Mucosa of descending colon (tissue), 3 donors: ENCODE measurements around the gene HEYL. TPM values are rescaled to one million over a fixed set of nuclear protein-coding genes. Genes with fewer than 3 reads are reported as not detected.

Experiments used
- ATAC-seq: fragments of 200-7000 bp; cut with Tn5 transposase; one replicate; pipeline ENCODE4 v1.9.1; 2020; ENCODE audit warnings: mild to moderate bottlenecking, moderate library complexity
- DNase-seq, 3 donors: peaks; one replicate each; pipeline ENCODE4 v3.0.0-alpha.2; 2020
- H3K36me3 ChIP-seq: fragments of 200-600 bp; one replicate; pipeline ENCODE4 v1.8.0; 2021; ENCODE audit warnings: low read depth, mild to moderate bottlenecking
- H3K4me1 ChIP-seq: fragments of 200-600 bp; one replicate; pipeline ENCODE4 v1.8.0; 2021; ENCODE audit warnings: low read depth, mild to moderate bottlenecking
- H3K4me3 ChIP-seq: fragments of 200-600 bp; one replicate; pipeline ENCODE4 v1.8.0; 2021; ENCODE audit warnings: mild to moderate bottlenecking
- H3K9me3 ChIP-seq: fragments of 200-600 bp; one replicate; pipeline ENCODE4 v1.8.0; 2021; ENCODE audit warnings: mild to moderate bottlenecking
- intact Hi-C, 2 donors: fragments of 100-400 bp; cut with DNase I in 1 of 2; cut with micrococcal nuclease in 1 of 2; formaldehyde crosslinking; loops; one replicate each; pipeline versions ENCODE4 v1.11.0 to v1.11.1; 2022; cut with DNase I, micrococcal nuclease
- total RNA-seq, 3 donors: library from RNA; stranded (reverse); fragmentation: NEBNext Ultra II Directional in 2 of 3; extraction: Animal tissue kit (Norgen Biotek cat#: 25700) in 2 of 3; gene quantifications; one replicate each; pipeline versions ENCODE4 v1.2.1 to v1.2.4, GENCODE V29; 2021 to 2023
- TF ChIP-seq, protein P1 (sequence below): fragments of 200-600 bp; IDR thresholded peaks from one replicate; pipeline ENCODE4 v1.8.0; 2022; ENCODE audit warnings: antibody characterized with exemption, mild to moderate bottlenecking
- donor health status: DM: no; HTN: no; CAD: no; lungs with moderate emphysema.
- donor health status: DM: no; HTN: no; CAD: no.
- donor health status: DM: no; HTN: yes; CAD: no.

HEYL gene
- total RNA-seq, 3 donors from 2014 or later, result 2.3 to 3.5 (median 2.4) TPM

DNA sequence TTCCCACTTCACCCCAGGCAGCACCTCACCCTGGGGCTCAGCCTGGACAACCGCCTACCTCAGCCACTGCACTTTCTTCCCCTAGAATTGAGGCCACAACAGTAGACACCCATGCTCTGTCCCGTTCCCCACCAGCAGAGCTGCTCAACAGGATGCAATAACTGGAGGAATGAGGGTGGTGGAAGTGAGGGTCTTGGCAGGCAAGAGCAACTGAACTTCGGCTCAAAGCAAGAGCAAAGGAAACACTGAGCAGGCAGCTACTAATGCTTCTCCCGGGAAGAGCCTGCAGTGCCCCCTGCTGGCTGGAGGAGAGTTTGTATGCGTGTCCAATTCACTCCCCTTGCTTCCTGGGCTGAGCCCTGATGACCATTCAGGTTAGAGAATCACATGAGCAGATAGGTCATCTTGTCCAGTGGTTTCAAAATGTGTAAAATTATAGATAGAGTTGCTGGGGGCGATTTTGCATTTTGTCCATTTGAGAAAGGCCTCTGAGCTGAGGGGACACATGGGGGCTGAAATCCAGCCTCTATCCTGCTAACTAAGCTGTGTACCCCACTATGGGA lies 18.6 kb upstream of the HEYL start:
- TF ChIP-seq, protein P1, sequence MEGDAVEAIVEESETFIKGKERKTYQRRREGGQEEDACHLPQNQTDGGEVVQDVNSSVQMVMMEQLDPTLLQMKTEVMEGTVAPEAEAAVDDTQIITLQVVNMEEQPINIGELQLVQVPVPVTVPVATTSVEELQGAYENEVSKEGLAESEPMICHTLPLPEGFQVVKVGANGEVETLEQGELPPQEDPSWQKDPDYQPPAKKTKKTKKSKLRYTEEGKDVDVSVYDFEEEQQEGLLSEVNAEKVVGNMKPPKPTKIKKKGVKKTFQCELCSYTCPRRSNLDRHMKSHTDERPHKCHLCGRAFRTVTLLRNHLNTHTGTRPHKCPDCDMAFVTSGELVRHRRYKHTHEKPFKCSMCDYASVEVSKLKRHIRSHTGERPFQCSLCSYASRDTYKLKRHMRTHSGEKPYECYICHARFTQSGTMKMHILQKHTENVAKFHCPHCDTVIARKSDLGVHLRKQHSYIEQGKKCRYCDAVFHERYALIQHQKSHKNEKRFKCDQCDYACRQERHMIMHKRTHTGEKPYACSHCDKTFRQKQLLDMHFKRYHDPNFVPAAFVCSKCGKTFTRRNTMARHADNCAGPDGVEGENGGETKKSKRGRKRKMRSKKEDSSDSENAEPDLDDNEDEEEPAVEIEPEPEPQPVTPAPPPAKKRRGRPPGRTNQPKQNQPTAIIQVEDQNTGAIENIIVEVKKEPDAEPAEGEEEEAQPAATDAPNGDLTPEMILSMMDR, result peak; percentile 58
- H3K9me3 ChIP-seq, result no peaks in the 10 kb centered on the region
- H3K36me3 ChIP-seq, result no peaks in the 10 kb centered on the region
- peak; percentile 85 for ATAC-seq
- H3K4me3 ChIP-seq, result no peak overlapping the region
- intact Hi-C loops, result loop anchor here in 1 of 2 donors (10.0 kb wide), 1 partner anchor 53 kb away; no protein-coding TSS in a partner anchor
- DNase-seq, result peak; percentile 56 to 74 (median 73)
- H3K4me1 ChIP-seq, result no peaks in the 10 kb centered on the region

DNA sequence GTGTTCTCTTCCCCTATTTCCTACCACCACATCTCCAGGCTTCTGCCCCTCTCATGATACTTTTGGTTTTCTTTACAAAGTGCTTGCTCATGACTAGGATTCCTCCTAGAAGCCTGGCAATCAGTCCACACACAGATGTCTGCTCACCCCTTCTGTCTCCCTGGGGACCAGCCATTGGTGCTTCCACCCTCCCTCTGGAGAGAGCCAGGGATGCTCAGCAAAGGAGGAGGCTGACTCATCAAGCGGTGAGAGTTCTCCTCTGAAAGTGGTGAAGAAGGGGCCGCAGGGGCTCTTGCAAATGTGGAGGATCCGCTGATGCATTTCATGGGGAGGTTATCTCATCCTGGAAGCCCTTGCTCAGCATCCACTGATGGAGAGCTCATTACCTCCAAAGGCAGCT lies 18.0 kb upstream of the HEYL start:
- H3K9me3 ChIP-seq, result no peaks in the 10 kb centered on the region
- no peak for DNase-seq
- H3K36me3 ChIP-seq, result no peaks in the 10 kb centered on the region
- no peak for ATAC-seq
- intact Hi-C loops, result loop anchor here in 1 of 2 donors (10.0 kb wide), 1 partner anchor 53 kb away; no protein-coding TSS in a partner anchor
- TF ChIP-seq, protein P1, result no peak
- no peak overlapping the region for H3K4me3 ChIP-seq
- no peaks in the 10 kb centered on the region for H3K4me1 ChIP-seq

DNA sequence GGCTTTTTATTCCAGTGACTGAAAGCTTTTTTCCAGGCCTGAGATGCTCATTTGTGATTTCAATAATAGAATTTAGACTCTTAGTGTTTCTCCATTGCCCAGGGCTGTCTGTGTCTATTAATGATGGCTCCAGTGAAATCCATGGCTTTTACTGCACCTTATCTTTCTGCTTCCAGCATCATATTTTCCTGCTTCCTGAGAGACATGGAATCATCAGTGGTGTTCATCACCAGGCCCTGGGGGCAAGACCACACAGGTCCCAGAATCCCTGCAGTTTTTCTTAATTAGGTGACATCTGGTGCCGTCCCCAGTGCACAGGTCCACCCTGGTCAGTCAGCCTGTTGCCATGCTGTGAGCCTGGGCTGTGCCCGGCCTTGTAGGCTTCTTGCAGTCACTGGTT lies 16.9 kb upstream of the HEYL start:
- no peaks in the 10 kb centered on the region for H3K9me3 ChIP-seq
- no peak for DNase-seq
- H3K36me3 ChIP-seq, result no peaks in the 10 kb centered on the region
- no peak overlapping the region for H3K4me3 ChIP-seq
- intact Hi-C loops, result loop anchor here in 1 of 2 donors (10.0 kb wide), 1 partner anchor 52 kb away; no protein-coding TSS in a partner anchor
- TF ChIP-seq, protein P1, result no peak
- ATAC-seq, result no peak
- H3K4me1 ChIP-seq, result no peaks in the 10 kb centered on the region

DNA sequence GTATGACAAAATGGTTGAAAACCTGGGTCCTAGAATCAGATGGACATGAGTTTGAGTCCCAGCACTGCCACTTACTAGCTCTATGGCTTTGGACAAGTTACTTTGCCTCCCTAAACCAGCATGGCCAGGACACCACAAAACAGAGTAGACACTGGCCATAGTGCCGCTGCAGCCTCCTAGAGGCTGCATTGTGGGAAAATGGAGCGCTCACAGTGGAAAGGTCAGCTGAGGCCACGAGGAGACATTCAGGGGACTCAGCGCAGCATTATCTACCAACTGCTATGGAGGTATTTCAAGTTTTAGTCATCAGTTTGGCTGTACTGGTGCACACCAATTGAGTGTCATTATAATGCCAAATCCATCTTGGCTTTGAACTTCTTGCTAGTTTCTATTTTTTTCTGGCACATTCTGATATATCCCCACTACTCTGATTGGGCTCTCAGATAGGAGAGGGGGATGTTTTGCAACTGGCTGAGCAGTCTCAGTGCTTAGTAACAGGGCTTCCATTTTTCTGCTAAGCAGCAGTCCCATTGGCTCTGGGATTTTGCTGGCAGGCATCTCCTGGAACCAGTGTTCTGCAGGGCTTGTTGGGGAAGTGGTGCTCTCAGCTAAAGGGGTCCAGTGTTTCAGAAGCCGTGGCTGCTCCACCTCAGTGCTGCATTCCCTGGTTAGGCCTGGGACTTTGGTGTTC lies 16.3 kb upstream of the HEYL start:
- Histone ChIP-seq H3K4me3 (no peak overlapping the region), H3K4me1 (no peaks in the 10 kb centered on the region), H3K9me3 (no peaks in the 10 kb centered on the region), H3K36me3 (no peaks in the 10 kb centered on the region)
- intact Hi-C loops, result loop anchor here in 1 of 2 donors (10.0 kb wide), 1 partner anchor 51 kb away; no protein-coding TSS in a partner anchor
- ATAC-seq (no peak), DNase-seq (no peak)
- TF ChIP-seq, protein P1, result no peak

DNA sequence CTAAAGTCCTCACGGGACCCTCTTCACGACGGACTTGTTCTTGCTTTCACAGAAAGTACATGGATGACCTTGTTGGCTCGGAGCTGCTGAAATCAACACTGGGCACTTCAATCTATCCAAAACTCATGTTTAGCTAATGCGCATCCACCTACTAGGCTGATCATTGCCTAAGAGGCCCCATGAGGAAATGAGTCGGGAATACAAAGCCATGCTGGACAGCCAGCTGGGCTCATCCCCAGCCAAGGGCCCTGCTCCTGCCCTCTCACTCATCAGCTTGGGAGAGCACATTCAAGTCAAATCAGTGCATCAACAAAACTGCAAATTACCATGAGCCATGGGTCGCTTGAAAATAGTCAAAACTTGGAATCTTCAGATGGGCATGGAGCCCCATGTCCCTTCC lies 14.8 kb upstream of the HEYL start:
- intact Hi-C loops, result loop anchor here (5.0 to 10.0 kb wide), 2 partner anchors 47 to 49 kb away; no protein-coding TSS in a partner anchor

More for the DNA sequence above, 14.8 kb upstream of the HEYL start:
- H3K9me3 ChIP-seq, result no peaks in the 10 kb centered on the region
- H3K4me3 ChIP-seq, result no peak overlapping the region
- H3K36me3 ChIP-seq, result no peaks in the 10 kb centered on the region
- TF ChIP-seq, protein P1, result no peak
- no peak for DNase-seq
- H3K4me1 ChIP-seq, result no peaks in the 10 kb centered on the region
- no peak for ATAC-seq
